ENCODE results near the gene ATP2A3.

ATP2A3 gene

GRCh38 chr17:3896108-3896967 is 67.9 kb downstream of the ATP2A3 start:
- Histone ChIP-seq H3K27me3 (ENCODE audit: insufficient read depth, poor library complexity, severe bottlenecking) (no peaks in the 10 kb centered on the region), H3K4me3 (replicated peaks; ENCODE audit: insufficient read depth, low read length) (no peak overlapping the region), H3K27ac (replicated peaks) (no peak overlapping the region)
- TF ChIP-seq GABPA (IDR thresholded peaks at IDR 0.05; ENCODE audit: low read depth), result no peak
- TF ChIP-seq SPI1 (IDR thresholded peaks at IDR 0.05; ENCODE audit: borderline replicate concordance, low read depth), result no peak
- TF ChIP-seq REST (IDR thresholded peaks at IDR 0.05; ENCODE audit: insufficient replicate concordance, low read depth), result no peak
- TF ChIP-seq CTCF (IDR thresholded peaks at IDR 0.05; ENCODE audit: insufficient read depth, low read length), result no peak
- TF ChIP-seq POLR2AphosphoS5 (IDR thresholded peaks at IDR 0.05; ENCODE audit: low read depth), result no peak
- no peak for DNase-seq (ENCODE audit: low read depth in 1 of 2, low spot score in 1 of 2)

GRCh38 chr17:3895354-3895753 is 68.9 kb downstream of the ATP2A3 start:
- Histone ChIP-seq H3K27ac (replicated peaks) (peak overlapping the region; percentile 13), H3K4me3 (replicated peaks; ENCODE audit: insufficient read depth, low read length) (no peak overlapping the region), H3K27me3 (ENCODE audit: insufficient read depth, poor library complexity, severe bottlenecking) (no peaks in the 10 kb centered on the region)
- DNase-seq (ENCODE audit: low read depth in 1 of 2, low spot score in 1 of 2), result no peak
- TF ChIP-seq POLR2AphosphoS5 (IDR thresholded peaks at IDR 0.05; ENCODE audit: low read depth) (no peak), GABPA (IDR thresholded peaks at IDR 0.05; ENCODE audit: low read depth) (no peak), REST (IDR thresholded peaks at IDR 0.05; ENCODE audit: insufficient replicate concordance, low read depth) (no peak), CTCF (IDR thresholded peaks at IDR 0.05; ENCODE audit: insufficient read depth, low read length) (no peak), SPI1 (IDR thresholded peaks at IDR 0.05; ENCODE audit: borderline replicate concordance, low read depth) (no peak)

GRCh38 chr17:3894911-3895343 is 69.3 kb downstream of the ATP2A3 start:
- Histone ChIP-seq H3K4me3 (replicated peaks; ENCODE audit: insufficient read depth, low read length) (no peak overlapping the region), H3K27me3 (ENCODE audit: insufficient read depth, poor library complexity, severe bottlenecking) (no peaks in the 10 kb centered on the region), H3K27ac (replicated peaks) (peak overlapping the region; percentile 13)
- peak in 1 of 2 experiments; percentile 25 for DNase-seq (ENCODE audit: low read depth in 1 of 2, low spot score in 1 of 2)
- TF ChIP-seq CTCF (IDR thresholded peaks at IDR 0.05; ENCODE audit: insufficient read depth, low read length) (no peak), SPI1 (IDR thresholded peaks at IDR 0.05; ENCODE audit: borderline replicate concordance, low read depth) (no peak), GABPA (IDR thresholded peaks at IDR 0.05; ENCODE audit: low read depth) (no peak), POLR2AphosphoS5 (IDR thresholded peaks at IDR 0.05; ENCODE audit: low read depth) (no peak), REST (IDR thresholded peaks at IDR 0.05; ENCODE audit: insufficient replicate concordance, low read depth) (no peak)

Measured in HL-60 (cell line).